K562 (cell line): ENCODE measurements around the gene INSL3. TPM values are rescaled to one million over a fixed set of nuclear protein-coding genes. Genes with fewer than 3 reads are reported as not detected.

Experiments used
- CAMTA2 ChIP-seq: fragments of 250-450 bp; sonication (Bioruptor Pico); conservative IDR thresholded peaks from 2 replicates; pipeline ENCODE4 v1.5.1; 2022
- CBFB ChIP-seq: sonication (generic); formaldehyde crosslinking; IDR thresholded peaks from 2 replicates; pipeline ENCODE4 v1.4.0; 2020; ENCODE audit warnings: mild to moderate bottlenecking, missing genetic modification reagents
- ERF ChIP-seq: fragments of 450-650 bp; formaldehyde crosslinking; IDR thresholded peaks from 2 replicates; pipeline ENCODE4 v1.4.0; 2020; ENCODE audit warnings: mild to moderate bottlenecking, mixed read lengths
- FOXJ3 ChIP-seq: sonication (generic); formaldehyde crosslinking; IDR thresholded peaks from 2 replicates; pipeline ENCODE4 v1.4.0; 2020; ENCODE audit warnings: mild to moderate bottlenecking, missing genetic modification reagents
- HDAC2 ChIP-seq: fragments of 450-650 bp; IDR thresholded peaks from 2 replicates; pipeline ENCODE4 v1.6.1; 2016; ENCODE audit warnings: mild to moderate bottlenecking
- ILK ChIP-seq: fragments of 450-650 bp; IDR thresholded peaks from 2 replicates; pipeline ENCODE4 v1.6.1; 2016; ENCODE audit warnings: missing genetic modification characterization, low read depth, mild to moderate bottlenecking, missing compliant biosample characterization, moderate library complexity, borderline replicate concordance
- MYC ChIP-seq, 2 experiments: fragments of 250-450 bp in 1 of 2; sonication (Bioruptor Pico) in 1 of 2; IDR thresholded peaks; 2 replicates each; pipeline versions ENCODE4 v1.5.1 to v1.6.1; 2012 to 2021; ENCODE audit warnings: low read depth in 2 of 2, borderline replicate concordance in 1 of 2, improper control_type of control experiment in 1 of 2, low read length in 1 of 2, mild to moderate bottlenecking in 1 of 2, moderate library complexity in 1 of 2
- SNIP1 ChIP-seq: fragments of 450-650 bp; IDR thresholded peaks from 2 replicates; pipeline ENCODE4 v1.7.1; 2017; ENCODE audit warnings: low read depth, mild to moderate bottlenecking
- ZNF140 ChIP-seq: fragments of 250-450 bp; sonication (Bioruptor Pico); IDR thresholded peaks from 2 replicates; pipeline ENCODE4 v1.8.0; 2021; ENCODE audit warnings: moderate library complexity, mild to moderate bottlenecking, inconsistent platforms
- ZNF316 ChIP-seq: fragments of 450-650 bp; IDR thresholded peaks from 2 replicates; pipeline ENCODE4 v1.6.1; 2016
- ZNF431 ChIP-seq: sonication (generic); formaldehyde crosslinking; IDR thresholded peaks from 2 replicates; pipeline ENCODE4 v1.8.0; 2022; ENCODE audit warnings: mild to moderate bottlenecking, missing genetic modification reagents
- ZZZ3 ChIP-seq: fragments of 450-650 bp; IDR thresholded peaks from 2 replicates; pipeline ENCODE4 v1.6.1; 2016; ENCODE audit warnings: antibody characterized with exemption, mild to moderate bottlenecking, moderate library complexity
- polyA plus RNA-seq, 8 experiments: library from polyadenylated mRNA; depleted of rRNA in 4 of 8; stranded (reverse) in 5 of 8; unstranded in 3 of 8; fragments of >200 nt; fragmentation: Nextera tagmentation in 2 of 8; fragmentation: Illumina TruSeq in 1 of 8; extraction: Ambion mirVana in 2 of 8; extraction: Trizol in 1 of 8; gene quantifications; 2 replicates each; pipeline versions ENCODE4 v1.2.1 to v1.2.3, GENCODE V29; 2011 to 2014; ENCODE audit warnings: inconsistent platforms in 1 of 8, missing spikeins in 1 of 8
- total RNA-seq, 7 experiments: library from RNA; depleted of rRNA in 6 of 7; stranded (reverse); fragments of >200 nt in 6 of 7; fragmentation: Illumina TruSeq in 2 of 7; extraction: Trizol in 2 of 7; gene quantifications; 2 replicates each; pipeline versions ENCODE4 v1.2.1 to v1.2.3, GENCODE V29; 2011 to 2021; ENCODE audit warnings: low replicate concordance in 1 of 7
- TF ChIP-seq, protein P1 (sequence below): fragments of 250-450 bp; sonication (Bioruptor Pico); IDR thresholded peaks from 2 replicates; pipeline ENCODE4 v1.4.0; 2020
- TF ChIP-seq, protein P2 (sequence below): fragments of 250-450 bp; sonication (Bioruptor Pico); IDR thresholded peaks from 2 replicates; pipeline ENCODE4 v1.9.0; 2021; ENCODE audit warnings: mild to moderate bottlenecking
- TF ChIP-seq, protein P3 (sequence below), 2 experiments: fragments of 450-650 bp; conservative IDR thresholded peaks; 2 replicates each; pipeline ENCODE4 v1.6.1; 2017; ENCODE audit warnings: mild to moderate bottlenecking in 2 of 2, moderate library complexity in 2 of 2
- TF ChIP-seq, protein P4 (sequence below): fragments of 450-650 bp; IDR thresholded peaks from 2 replicates; pipeline ENCODE4 v1.6.1; 2018; ENCODE audit not compliant: partially characterized antibody
- TF ChIP-seq, protein P5 (sequence below): sonication (generic); formaldehyde crosslinking; IDR thresholded peaks from 2 replicates; pipeline ENCODE4 v1.9.0; 2022; ENCODE audit warnings: mild to moderate bottlenecking, missing genetic modification reagents
- TF ChIP-seq, protein P6 (sequence below): fragments of 250-450 bp; sonication (Bioruptor Pico); IDR thresholded peaks from 2 replicates; pipeline ENCODE4 v1.4.0; 2020; ENCODE audit warnings: borderline replicate concordance

INSL3 gene
- total and polyA plus RNA-seq, 9 of the 15 experiments (the other 6 are each of a cell fraction or from before 2014, with no cell fraction given): not detected

DNA sequence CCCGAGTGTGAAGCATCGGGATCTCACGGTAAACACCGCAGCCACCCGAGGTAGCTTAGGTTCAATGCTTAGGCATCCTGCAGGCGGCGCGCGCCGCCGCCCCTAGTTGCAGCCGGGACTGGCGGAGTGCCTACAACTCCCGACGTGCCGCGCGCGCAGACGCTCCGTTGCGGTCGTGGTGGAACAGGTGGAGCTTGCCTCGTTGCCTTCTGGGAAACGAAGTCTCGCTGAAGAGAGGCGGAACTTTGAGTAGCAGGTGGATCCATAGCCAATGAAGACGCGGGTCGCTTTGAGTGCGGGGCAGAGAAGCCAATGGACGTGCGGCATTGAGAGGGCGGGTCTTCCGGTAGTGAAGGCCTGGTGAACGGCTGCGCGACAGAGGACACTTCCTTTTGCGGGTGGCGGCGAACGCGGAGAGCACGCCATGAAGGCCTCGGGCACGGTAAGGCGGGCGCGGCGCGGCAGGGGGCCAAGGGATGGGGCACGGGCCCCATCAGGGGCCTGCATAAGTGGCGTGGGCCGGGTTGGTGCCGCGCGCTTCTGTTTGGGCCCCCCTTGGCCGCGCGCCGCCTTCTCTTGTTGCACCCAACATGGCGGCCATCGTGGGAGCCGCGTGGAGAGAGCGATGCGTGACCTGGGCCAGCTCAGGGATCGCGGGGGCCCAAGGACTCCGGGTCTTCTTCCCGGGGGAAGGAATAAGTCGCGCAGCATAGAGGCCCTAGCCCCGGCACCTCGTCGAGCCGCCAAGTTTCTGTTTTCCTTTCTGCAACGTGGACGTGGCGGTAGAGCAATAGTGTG, 38.4 kb upstream of the INSL3 start, which contains the start of gene RPL18A (continued):
- TF ChIP-seq, protein P1, sequence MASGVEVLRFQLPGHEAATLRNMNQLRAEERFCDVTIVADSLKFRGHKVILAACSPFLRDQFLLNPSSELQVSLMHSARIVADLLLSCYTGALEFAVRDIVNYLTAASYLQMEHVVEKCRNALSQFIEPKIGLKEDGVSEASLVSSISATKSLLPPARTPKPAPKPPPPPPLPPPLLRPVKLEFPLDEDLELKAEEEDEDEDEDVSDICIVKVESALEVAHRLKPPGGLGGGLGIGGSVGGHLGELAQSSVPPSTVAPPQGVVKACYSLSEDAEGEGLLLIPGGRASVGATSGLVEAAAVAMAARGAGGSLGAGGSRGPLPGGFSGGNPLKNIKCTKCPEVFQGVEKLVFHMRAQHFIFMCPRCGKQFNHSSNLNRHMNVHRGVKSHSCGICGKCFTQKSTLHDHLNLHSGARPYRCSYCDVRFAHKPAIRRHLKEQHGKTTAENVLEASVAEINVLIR (CRISPR knock-in tag): no peak
- TF ChIP-seq CBFB (CRISPR knock-in tag) (peak; percentile 62), CAMTA2 (CRISPR knock-in tag) (peak; percentile 80; the same call in 1 of the 2 replicates), FOXJ3 (CRISPR knock-in tag) (no peak), ZNF316 (no peak; the same call in 1 of the 2 replicates), ZNF140 (CRISPR knock-in tag) (no peak), ILK (tag) (no peak), HDAC2 (0 out of 2 replicates have a peak, but pooled peaks have one; percentile 67), ERF (CRISPR knock-in tag) (0 out of 2 replicates have a peak, but pooled peaks have one; percentile 30), ZZZ3 (no peak), MYC (IDR thresholded peaks at IDR 0.05; ENCODE audit: low read depth, low read length) (peak; percentile 96), MYC (CRISPR knock-in tag; IDR thresholded peaks at IDR 0.05; ENCODE audit: borderline replicate concordance, low read depth) (peak; percentile 100), SNIP1 (no peak), ZNF431 (CRISPR knock-in tag) (peak; percentile 32; the same call in 1 of the 2 replicates)
- TF ChIP-seq, protein P2, sequence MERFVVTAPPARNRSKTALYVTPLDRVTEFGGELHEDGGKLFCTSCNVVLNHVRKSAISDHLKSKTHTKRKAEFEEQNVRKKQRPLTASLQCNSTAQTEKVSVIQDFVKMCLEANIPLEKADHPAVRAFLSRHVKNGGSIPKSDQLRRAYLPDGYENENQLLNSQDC (CRISPR knock-in tag): no peak
- TF ChIP-seq, protein P3, sequence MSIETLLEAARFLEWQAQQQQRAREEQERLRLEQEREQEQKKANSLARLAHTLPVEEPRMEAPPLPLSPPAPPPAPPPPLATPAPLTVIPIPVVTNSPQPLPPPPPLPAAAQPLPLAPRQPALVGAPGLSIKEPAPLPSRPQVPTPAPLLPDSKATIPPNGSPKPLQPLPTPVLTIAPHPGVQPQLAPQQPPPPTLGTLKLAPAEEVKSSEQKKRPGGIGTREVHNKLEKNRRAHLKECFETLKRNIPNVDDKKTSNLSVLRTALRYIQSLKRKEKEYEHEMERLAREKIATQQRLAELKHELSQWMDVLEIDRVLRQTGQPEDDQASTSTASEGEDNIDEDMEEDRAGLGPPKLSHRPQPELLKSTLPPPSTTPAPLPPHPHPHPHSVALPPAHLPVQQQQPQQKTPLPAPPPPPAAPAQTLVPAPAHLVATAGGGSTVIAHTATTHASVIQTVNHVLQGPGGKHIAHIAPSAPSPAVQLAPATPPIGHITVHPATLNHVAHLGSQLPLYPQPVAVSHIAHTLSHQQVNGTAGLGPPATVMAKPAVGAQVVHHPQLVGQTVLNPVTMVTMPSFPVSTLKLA (conservative IDR thresholded peaks at IDR 0.05): peak; percentile 77 to 90
- TF ChIP-seq, protein P4, sequence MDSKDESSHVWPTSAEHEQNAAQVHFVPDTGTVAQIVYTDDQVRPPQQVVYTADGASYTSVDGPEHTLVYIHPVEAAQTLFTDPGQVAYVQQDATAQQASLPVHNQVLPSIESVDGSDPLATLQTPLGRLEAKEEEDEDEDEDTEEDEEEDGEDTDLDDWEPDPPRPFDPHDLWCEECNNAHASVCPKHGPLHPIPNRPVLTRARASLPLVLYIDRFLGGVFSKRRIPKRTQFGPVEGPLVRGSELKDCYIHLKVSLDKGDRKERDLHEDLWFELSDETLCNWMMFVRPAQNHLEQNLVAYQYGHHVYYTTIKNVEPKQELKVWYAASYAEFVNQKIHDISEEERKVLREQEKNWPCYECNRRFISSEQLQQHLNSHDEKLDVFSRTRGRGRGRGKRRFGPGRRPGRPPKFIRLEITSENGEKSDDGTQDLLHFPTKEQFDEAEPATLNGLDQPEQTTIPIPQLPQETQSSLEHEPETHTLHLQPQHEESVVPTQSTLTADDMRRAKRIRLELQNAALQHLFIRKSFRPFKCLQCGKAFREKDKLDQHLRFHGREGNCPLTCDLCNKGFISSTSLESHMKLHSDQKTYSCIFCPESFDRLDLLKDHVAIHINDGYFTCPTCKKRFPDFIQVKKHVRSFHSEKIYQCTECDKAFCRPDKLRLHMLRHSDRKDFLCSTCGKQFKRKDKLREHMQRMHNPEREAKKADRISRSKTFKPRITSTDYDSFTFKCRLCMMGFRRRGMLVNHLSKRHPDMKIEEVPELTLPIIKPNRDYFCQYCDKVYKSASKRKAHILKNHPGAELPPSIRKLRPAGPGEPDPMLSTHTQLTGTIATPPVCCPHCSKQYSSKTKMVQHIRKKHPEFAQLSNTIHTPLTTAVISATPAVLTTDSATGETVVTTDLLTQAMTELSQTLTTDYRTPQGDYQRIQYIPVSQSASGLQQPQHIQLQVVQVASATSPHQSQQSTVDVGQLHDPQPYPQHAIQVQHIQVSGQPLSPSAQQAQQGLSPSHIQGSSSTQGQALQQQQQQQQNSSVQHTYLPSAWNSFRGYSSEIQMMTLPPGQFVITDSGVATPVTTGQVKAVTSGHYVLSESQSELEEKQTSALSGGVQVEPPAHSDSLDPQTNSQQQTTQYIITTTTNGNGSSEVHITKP: no peak
- TF ChIP-seq, protein P5, sequence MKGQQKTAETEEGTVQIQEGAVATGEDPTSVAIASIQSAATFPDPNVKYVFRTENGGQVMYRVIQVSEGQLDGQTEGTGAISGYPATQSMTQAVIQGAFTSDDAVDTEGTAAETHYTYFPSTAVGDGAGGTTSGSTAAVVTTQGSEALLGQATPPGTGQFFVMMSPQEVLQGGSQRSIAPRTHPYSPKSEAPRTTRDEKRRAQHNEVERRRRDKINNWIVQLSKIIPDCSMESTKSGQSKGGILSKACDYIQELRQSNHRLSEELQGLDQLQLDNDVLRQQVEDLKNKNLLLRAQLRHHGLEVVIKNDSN (CRISPR knock-in tag): peak; percentile 59; the same call in 1 of the 2 replicates
- TF ChIP-seq, protein P6, sequence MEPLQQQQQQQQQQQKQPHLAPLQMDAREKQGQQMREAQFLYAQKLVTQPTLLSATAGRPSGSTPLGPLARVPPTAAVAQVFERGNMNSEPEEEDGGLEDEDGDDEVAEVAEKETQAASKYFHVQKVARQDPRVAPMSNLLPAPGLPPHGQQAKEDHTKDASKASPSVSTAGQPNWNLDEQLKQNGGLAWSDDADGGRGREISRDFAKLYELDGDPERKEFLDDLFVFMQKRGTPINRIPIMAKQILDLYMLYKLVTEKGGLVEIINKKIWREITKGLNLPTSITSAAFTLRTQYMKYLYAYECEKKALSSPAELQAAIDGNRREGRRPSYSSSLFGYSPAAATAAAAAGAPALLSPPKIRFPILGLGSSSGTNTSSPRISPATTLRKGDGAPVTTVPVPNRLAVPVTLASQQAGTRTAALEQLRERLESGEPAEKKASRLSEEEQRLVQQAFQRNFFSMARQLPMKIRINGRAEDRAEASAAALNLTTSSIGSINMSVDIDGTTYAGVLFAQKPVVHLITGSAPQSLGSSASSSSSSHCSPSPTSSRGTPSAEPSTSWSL (CRISPR knock-in tag): no peak
